HS-27A (cell line): Measurements from ENCODE around the gene RNF167.

Experiments used
- DNase-seq: peaks from one replicate; pipeline ENCODE4 v3.0.0-alpha.2; 2012; ENCODE audit warnings: low read depth, missing footprints

The RNF167 gene

DNA sequence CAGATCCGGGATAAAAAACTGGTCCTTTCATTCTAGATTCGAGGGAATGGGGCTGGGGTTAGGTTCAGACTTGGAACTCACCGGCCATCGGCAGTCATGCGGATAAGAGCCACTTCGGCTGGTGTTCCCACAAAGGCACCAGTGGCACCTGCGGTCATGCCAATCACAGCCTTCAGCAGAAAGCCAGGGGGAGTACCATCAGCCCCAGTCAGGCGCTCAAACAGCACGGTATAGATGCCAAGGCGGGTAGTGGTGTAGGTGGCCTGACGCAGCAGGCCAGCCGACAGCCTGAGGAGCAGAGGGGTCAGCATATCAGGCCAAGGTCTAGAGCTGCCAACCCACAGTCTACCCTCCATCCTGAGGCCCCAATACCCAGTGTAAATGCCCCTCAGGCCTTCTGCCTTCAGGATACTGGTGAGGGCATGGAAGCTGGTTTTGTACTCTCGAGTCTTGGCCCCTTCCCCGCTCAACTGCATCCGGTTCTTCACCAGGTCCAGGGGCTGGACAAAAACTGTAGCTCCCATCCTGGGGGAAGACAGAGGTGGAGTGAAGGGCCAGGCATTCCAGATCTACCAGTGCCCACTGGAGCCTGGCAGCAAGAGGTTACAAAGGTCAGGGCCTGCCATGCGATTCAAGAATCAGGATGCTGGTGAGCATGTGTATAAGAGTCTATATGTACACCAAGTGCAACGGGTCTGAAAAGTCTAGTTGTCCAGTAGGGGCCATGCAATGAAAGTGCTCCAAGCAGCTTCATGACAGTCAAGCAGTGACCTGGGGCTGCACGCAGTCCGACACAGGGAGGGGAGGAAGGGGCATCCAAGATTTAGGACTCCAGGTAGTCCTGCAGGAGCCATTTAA lies 1.2 kb upstream of the RNF167 start:
- DNase-seq, result no peak

DNA sequence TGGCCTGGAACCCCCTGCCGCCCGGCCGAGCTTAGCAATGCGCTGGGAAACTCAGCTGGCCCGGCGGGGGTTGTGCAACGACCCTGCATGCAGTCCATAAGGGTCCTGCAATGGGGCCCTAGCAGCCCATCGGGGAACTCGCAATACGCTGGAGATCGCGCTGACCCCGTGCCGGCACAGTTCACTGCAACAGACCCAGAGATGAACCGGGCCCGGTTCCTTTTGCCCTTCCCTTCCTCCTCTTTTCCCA lies 597 bp upstream of the RNF167 start:
- DNase-seq, result no peak

GRCh38 chr17:4940555-4941318 lies 669 bp downstream of the RNF167 start:
- DNase-seq, result no peak

DNA sequence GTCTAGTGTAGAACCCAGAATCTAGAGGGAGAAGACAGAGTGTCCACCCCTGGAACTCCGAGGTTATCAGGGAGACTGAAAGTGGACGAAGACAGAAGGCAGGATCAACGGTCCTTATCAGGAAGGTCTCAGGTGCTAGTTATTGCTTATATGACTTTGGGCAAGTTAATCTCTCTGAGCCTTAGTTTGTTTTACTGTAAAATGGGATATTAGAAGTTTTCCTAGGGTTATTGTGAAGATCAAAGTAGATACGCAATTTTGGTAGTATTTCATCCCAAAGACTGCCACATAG lies 1.2 kb downstream of the RNF167 start:
- no peak for DNase-seq

DNA sequence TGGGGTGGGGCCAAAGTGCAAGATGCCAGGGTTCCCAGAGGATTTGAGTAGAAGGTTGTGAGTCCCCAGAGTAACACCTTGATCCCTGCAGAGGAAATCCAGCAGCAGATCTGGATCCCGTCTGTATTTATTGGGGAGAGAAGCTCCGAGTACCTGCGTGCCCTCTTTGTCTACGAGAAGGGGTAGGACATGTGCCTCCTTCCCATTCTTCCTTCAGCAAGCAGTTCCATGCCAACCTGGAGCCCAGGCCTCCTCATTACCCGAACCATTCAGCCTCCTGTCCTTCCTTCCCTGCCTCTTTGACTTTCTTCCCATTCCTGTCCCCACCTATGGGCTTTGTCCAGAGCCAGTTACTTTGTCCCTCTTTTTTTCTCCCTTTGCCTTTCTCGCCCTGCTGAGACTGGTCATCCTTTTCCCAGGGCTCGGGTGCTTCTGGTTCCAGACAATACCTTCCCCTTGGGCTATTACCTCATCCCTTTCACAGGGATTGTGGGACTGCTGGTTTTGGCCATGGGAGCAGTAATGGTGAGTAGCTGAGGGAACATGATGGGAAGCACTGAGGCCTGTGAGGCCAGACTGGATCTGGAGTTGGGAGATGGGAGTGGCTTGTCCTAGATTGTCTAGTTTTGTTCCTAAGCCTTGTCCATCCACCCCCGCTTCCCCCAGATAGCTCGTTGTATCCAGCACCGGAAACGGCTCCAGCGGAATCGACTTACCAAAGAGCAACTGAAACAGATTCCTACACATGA lies 2.9 kb downstream of the RNF167 start:
- DNase-seq, result no peak

DNA sequence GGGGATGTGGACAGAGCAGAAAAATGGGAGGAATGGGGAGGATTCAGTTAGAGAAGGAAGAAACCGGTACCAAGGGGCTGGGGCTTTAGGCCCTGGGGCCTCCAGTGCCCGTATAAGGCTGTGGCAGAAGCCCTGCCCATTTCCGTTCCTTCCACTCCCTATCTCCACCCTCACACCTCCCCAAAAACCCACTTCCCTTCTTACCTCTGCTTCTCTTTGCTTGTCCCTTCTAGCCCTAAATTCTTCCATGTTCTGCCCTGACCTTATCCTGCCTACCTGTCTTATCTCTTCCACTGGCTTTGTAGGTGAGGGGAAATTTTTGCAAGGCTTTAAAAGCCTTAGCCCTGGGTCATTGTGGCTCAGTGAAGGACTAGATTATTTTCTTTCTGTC lies 4.1 kb downstream of the RNF167 start:
- DNase-seq, result no peak

DNA sequence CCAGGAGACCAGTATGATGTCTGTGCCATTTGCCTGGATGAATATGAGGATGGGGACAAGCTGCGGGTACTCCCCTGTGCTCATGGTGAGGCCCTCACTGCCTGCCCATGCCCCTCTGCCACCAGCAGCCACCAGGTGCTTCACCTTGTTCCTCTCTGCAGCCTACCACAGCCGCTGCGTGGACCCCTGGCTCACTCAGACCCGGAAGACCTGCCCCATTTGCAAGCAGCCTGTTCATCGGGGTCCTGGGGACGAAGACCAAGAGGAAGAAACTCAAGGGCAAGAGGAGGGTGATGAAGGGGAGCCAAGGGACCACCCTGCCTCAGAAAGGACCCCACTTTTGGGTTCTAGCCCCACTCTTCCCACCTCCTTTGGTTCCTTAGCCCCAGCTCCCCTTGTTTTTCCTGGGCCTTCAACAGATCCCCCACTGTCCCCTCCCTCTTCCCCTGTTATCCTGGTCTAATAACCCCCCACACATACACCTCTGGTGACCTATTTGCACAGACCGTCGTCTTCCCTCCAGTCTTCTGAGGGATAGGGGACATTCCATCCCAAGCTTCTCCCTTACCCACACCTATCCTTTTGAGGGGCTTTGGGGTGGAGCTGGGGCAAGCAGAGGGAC lies 4.6 kb downstream of the RNF167 start:
- no peak for DNase-seq

DNA sequence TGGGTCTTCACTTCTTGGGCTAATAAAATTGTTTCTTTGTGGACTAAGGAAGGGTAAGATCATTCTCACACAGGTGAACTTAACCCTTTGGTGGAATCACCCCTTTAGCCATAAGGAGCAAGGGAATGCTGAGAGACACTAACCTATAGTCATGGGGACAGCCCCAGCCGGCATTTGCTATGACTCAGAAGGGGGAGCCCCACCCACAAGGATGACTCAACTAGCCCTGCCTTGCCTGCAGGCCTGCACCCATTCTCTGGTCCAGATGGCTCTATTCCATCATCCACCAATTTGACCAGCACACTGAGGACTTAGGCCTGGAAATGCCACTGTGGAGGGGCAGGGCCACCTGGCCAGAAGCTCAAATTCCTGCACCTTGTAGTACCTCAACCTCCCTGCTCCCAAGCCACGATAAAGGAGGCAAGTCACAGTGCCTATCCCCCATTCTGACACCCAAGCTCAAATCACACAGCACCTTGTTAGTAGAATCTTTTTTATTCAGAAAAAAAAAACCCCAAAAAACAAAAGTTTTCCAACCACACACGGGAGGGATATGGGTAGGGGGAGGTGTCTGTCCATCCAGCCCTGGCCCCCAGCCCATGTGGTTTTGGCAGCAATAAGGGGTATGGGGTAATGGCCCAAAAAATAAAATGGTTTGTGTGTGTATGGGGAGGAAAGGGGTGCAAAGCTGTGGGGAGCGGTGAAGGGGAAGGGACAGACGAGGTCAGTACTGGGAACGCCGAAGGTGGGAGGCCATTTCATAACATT lies 5.3 kb downstream of the RNF167 start:
- peak; percentile 66 for DNase-seq

GRCh38 chr17:4945944-4946280 lies 5.8 kb downstream of the RNF167 start:
- DNase-seq, result no peak

- no peak for DNase-seq
Measured at GRCh38 chr17:4946312-4946976, 6.4 kb downstream of the RNF167 start.

DNA sequence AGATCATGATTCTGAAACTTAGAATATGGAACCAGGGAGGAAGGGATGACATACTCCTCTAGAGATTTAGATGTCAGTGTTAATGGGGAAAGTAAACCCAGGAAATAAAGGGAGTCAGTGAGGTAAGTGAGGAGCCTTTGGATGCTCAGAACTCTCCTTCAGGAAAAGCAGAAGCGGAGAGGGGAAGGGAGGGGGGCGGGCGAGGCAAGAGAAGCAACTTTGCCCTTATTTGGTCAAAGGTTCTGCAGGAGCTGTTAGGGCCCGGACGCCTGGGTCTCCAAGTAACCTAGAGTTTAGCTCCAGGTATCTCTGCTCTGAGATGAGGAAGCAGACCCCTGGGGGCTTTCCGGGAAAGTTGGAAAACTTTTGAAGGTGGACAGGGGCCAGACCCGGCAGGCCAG lies 6.9 kb downstream of the RNF167 start:
- no peak for DNase-seq

GRCh38 chr17:4947411-4948165 lies 7.5 kb downstream of the RNF167 start:
- no peak for DNase-seq

GRCh38 chr17:4948166-4948930 lies 8.3 kb downstream of the RNF167 start, which contains the start of gene PFN1:
Gene PFN1, minus strand, starts transcription at chr17:4948530. Its CDS starts 136 bp downstream, at chr17:4948394.
- peak; percentile 62 for DNase-seq

DNA sequence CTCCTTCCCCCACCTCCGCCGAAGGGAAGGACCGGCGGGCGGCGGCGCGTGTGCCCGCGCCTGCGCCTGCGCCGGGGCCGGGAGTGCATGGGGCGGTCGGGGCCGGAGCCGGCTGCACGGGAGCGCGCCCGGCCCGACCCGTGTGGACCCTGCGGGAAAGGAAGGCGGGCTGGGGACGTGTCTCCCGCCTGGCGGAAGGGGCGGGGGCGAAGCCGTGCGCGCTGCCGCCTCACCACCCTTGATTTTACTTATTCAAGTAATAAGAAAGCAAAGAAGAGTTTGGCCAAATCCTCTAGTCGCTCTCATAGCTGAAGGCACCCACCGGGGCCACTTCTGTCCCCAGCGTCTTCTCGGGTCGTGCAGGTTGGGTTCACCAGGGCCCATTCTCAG lies 8.9 kb downstream of the RNF167 start:
- DNase-seq, result no peak

DNA sequence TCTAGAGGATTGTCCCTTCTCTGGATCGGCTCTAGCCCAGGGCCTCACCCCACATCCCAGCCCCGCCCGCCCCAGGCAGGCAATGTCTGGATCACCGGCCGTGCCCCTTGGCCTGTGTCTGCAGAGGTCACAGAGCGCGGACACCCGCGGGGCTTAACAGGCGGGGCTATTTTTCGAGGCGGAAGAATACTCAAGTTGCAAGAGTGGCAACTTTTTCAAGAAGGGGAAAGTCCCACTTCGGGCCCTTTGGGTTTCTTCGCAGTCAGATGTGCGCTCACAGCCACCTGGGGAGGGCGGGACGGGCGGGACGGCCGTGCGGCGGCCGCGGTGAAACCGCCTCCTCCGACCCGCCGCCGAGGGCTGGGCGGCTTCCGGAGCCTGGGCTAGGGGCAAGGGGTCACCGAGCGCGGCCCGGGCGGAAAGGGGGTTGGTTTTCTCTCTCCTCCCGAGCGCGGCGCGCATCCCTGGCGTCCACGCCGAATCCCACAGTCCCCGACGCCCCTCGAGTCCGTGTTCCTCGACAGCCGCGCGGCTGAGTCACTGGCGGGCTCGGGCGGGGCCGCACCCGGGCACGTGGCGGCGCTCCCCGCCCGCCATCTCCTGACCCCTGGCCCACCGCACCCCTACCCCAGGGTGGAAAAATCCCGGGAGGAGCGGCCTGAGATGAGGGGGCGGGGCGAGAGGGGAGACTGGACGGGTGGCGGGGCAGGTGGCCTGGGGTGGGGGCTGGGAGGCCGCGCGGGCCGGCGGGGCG lies 9.4 kb downstream of the RNF167 start:
- DNase-seq, result no peak

- DNase-seq, result no peak
Measured at GRCh38 chr17:4950075-4950745, 10.1 kb downstream of the RNF167 start.

DNA sequence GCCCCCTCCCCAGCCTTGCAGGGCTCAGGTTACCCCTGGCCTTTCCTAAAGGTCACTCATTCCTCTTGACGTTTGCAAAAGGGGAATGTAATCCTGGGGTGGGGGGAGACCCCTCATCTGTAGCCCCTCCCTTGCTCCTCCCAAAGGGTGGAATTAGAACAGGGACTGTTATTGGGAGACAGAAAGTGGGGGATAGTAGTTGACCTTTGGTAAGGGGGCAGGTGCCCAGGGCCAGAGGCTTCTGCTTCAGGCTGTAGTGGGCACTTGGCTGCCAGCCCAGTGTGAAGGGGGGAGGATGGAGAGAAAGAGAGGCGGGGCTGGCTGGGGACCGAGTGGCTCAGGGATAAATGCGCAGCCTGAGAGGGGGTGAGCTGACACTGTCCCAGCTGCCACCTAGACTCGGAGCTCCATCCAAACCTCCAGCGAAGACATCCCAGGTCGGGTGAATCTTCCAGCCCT lies 10.7 kb downstream of the RNF167 start, which contains the start of gene ENO3:
TSS of gene ENO3 (plus strand) at position 374 of the 459 bp plus-strand sequence. CDS start 711 bp downstream, outside the sequence.
- DNase-seq, result no peak

DNA sequence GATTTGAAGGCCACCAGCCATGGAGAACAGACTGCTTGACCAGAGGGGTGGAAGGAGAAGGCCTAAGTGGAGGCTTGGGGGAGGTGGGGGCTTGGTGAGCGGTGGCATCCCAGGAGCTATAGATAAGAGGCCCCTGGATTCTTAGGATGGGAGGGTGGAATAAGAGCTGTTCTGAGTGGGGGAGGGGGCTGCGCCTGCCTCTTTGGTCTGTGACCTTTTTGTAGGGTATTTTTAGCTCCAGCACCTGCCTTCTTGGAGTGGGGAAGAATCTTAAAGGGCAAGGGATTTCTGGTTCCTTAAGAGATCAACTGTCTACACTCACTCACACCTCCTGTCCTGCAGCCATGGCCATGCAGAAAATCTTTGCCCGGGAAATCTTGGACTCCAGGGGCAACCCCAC lies 11.4 kb downstream of the RNF167 start:
- no peak for DNase-seq
